ENCODE measurements around the gene ENOPH1.
"Not testable (repeated sequence)": the region's sequence is repeated elsewhere in the genome, so short reads cannot be mapped to it uniquely, and the experiment has no call there.

Gene ENOPH1

DNA sequence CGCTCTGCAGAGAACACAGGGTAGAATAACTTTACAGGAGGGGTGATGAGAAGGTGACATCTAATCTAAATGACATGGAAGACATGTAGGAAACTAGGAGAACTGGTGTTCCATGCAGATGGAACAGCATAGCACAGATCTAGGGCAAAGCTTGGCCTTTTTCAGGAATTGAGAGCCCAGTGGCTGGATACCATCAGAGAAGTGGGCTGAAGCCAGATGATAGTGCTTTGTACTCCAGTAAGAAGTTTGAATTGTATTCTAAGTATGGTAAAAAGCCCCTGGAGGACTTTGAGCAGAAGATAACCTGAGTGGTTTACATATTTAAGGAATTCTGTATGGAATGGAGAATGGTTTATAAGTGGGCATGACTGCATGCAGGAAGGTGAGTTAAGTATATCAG, 32.8 kb downstream of the ENOPH1 start:
- DNase-seq (ENCODE audit: low read depth) = no peak
- TF ChIP-seq MYC (IDR thresholded peaks at IDR 0.05; ENCODE audit: low read depth, low read length) = no peak
- H3K4me3 ChIP-seq (ENCODE audit: low read depth, low read length) = no peak overlapping the region

- no peak for TF ChIP-seq MYC (IDR thresholded peaks at IDR 0.05; ENCODE audit: low read depth, low read length)
- TF ChIP-seq, protein P1, sequence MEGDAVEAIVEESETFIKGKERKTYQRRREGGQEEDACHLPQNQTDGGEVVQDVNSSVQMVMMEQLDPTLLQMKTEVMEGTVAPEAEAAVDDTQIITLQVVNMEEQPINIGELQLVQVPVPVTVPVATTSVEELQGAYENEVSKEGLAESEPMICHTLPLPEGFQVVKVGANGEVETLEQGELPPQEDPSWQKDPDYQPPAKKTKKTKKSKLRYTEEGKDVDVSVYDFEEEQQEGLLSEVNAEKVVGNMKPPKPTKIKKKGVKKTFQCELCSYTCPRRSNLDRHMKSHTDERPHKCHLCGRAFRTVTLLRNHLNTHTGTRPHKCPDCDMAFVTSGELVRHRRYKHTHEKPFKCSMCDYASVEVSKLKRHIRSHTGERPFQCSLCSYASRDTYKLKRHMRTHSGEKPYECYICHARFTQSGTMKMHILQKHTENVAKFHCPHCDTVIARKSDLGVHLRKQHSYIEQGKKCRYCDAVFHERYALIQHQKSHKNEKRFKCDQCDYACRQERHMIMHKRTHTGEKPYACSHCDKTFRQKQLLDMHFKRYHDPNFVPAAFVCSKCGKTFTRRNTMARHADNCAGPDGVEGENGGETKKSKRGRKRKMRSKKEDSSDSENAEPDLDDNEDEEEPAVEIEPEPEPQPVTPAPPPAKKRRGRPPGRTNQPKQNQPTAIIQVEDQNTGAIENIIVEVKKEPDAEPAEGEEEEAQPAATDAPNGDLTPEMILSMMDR (IDR thresholded peaks at IDR 0.05; ENCODE audit: low read depth, low read length) = no peak
- TF ChIP-seq POLR2A (IDR thresholded peaks at IDR 0.05; ENCODE audit: extremely low read depth, insufficient read length) = no peak
- no peak for TF ChIP-seq MAX (IDR thresholded peaks at IDR 0.05; ENCODE audit: low read depth, low read length)
- H3K4me3 ChIP-seq (ENCODE audit: low read depth, low read length) = no peak overlapping the region
- DNase-seq (ENCODE audit: low read depth) = no peak
These were observed 37.1 kb downstream of the ENOPH1 start for GRCh38 chr4:82467471-82467870.

DNA sequence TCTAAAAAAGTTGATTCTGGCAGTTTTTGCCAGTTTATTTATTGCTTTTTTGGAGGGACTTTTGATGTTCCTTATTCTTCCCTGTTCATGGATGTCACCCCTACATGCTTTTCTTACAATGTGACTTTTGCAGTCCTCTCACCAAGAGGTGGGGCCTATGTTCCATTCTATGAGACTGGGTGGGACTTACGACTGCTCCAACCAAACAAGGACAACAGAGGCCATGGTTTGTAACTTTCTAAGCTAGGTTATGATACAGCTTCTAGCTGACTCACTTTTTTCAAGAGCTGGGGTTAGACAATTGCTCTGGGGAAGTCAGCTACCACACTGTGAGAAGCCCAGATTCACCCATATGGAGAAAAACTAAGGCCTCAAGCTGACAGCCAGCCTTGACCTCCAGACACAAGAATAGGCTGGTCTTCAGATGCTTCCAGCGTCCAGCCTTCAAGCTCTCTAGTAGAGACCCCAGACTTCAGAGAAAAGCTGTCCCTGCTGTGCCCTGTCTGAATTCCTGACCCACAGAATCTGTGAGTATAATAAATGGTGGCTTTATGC, 39.5 kb downstream of the ENOPH1 start:
- peak; percentile 26 for DNase-seq (ENCODE audit: low read depth)
- H3K4me3 ChIP-seq (ENCODE audit: low read depth, low read length) = no peak overlapping the region
- TF ChIP-seq POLR2A (IDR thresholded peaks at IDR 0.05; ENCODE audit: extremely low read depth, insufficient read length) (no peak), MYC (IDR thresholded peaks at IDR 0.05; ENCODE audit: low read depth, low read length) (no peak), MAX (IDR thresholded peaks at IDR 0.05; ENCODE audit: low read depth, low read length) (no peak)
- TF ChIP-seq, protein P1 (IDR thresholded peaks at IDR 0.05; ENCODE audit: low read depth, low read length) = no peak

DNA sequence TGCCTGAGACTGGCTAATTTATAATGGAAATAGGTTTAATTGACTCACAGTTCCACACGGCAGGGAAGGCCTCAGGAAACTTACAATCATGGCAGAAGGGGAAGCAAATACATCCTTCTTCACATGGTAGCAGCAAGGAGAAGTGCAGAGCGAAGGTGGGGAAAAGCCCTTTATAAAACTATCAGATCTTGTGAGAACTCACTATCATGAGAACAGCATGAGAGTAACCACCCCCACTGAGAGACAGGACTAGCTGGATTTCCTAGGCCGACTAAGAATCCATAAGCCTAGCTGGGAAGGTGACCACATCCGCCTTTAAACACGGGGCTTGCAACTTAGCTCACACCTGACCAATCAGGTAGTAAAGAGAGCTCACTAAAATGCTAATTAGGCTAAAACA, 42.7 kb downstream of the ENOPH1 start:
- not testable (repeated sequence) for H3K4me3 ChIP-seq (ENCODE audit: low read depth, low read length); DNase-seq (ENCODE audit: low read depth)

DNA sequence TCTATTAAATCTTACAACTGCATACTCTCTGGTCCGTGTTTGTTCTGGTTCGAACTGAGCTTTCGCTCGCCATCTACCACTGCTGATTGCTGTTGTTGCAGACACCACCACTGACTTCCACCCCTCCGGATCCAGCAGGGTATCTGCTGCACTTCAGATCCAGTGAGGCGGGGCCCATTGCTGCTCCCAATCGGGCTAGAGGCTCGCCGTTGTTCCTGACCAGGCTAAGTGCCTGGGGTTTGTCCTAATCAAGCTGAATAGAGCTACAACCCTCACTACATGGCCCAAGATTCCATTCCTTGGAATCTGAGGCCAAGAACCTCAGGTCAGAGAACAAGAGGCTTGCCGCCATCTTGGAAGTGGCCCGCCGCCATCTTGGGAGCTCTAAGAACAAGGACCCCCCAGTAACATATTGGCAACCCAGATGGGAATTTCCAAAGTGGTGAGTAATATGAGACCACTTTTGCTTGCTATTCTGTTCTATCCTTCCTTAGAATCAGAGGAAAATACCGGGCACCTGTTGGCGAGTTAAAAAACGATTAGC, 43.3 kb downstream of the ENOPH1 start:
- H3K4me3 ChIP-seq (ENCODE audit: low read depth, low read length) = no peak overlapping the region
- DNase-seq (ENCODE audit: low read depth) = no peak
- TF ChIP-seq POLR2A (IDR thresholded peaks at IDR 0.05; ENCODE audit: extremely low read depth, insufficient read length) (no peak), MYC (IDR thresholded peaks at IDR 0.05; ENCODE audit: low read depth, low read length) (no peak), MAX (IDR thresholded peaks at IDR 0.05; ENCODE audit: low read depth, low read length) (no peak)
- TF ChIP-seq, protein P1 (IDR thresholded peaks at IDR 0.05; ENCODE audit: low read depth, low read length) = no peak

GRCh38 chr4:82475931-82476330, 45.5 kb downstream of the ENOPH1 start:
- not testable (repeated sequence) for H3K4me3 ChIP-seq (ENCODE audit: low read depth, low read length); DNase-seq (ENCODE audit: low read depth)

GRCh38 chr4:82477469-82477868, 47.1 kb downstream of the ENOPH1 start:
- not testable (repeated sequence) for DNase-seq (ENCODE audit: low read depth); H3K4me3 ChIP-seq (ENCODE audit: low read depth, low read length)

DNA sequence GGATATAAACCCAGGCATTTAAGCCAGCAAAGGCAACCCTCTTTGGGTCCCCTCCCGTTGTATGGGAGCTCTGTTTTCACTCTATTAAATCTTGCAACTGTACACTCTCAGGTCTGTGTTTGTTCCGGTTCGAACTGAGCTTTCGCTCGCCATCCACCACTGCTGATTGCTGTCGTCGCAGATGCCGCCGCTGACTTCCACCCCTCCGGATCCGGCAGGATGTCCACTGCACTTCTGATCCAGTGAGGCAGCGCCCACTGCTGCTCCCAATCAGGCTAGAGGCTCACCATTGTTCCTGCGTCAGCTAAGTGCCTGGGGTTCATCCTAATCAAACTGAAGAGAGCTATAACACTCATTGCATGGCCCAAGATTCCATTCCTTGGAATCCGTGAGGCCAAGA, 49.2 kb downstream of the ENOPH1 start:
- TF ChIP-seq MYC (IDR thresholded peaks at IDR 0.05; ENCODE audit: low read depth, low read length) = no peak
- H3K4me3 ChIP-seq (ENCODE audit: low read depth, low read length) = no peak overlapping the region
- no peak for DNase-seq (ENCODE audit: low read depth)
